Fibroblast of the aortic adventitia (primary cell): ENCODE measurements around the gene UNC119B. TPM values are rescaled to one million over a fixed set of nuclear protein-coding genes. Genes with fewer than 3 reads are reported as not detected.

Experiments used
- DNase-seq: peaks from one replicate; pipeline ENCODE4 v3.0.0-alpha.2; 2010; ENCODE audit warnings: low read depth
- H3K4me3 ChIP-seq: 2 replicates; pipeline ENCODE4 v1.5.1; 2011; ENCODE audit warnings: low read depth, mild to moderate bottlenecking, control low read depth, low read length, moderate library complexity
- CTCF ChIP-seq: IDR thresholded peaks from 2 replicates; pipeline ENCODE4 v1.5.1; 2011; ENCODE audit warnings: mild to moderate bottlenecking, low read length, control low read depth, inconsistent platforms; ENCODE audit not compliant: insufficient read depth
- total RNA-seq: library from RNA; depleted of rRNA; stranded (reverse); fragments of >200 nt; gene quantifications from 2 replicates; pipeline ENCODE4 v1.2.3, GENCODE V29; 2012; ENCODE audit warnings: low replicate concordance

UNC119B gene
- total RNA-seq: 18.2 and 19.8 TPM in 2 replicates

- peak; percentile 40 for DNase-seq
- no peak for TF ChIP-seq CTCF
- peak within 1 kb of the TSS; percentile 80 for H3K4me3 ChIP-seq
Observed at GRCh38 chr12:120710031-120710804, at the start of gene UNC119B. Gene UNC119B, plus strand, starts transcription at chr12:120710458. Its CDS starts 17 bp downstream, at chr12:120710475.

- TF ChIP-seq CTCF: no peak
Observed at GRCh38 chr12:120661432-120661831, 48.8 kb upstream of the UNC119B start.

GRCh38 chr12:120662879-120663278 lies 47.4 kb upstream of the UNC119B start:
- no peak for TF ChIP-seq CTCF
- DNase-seq: no peak
- H3K4me3 ChIP-seq: no peak overlapping the region

More at GRCh38 chr12:120661432-120661831, 48.8 kb upstream of the UNC119B start:
- H3K4me3 ChIP-seq: no peak overlapping the region
- no peak for DNase-seq

- H3K4me3 ChIP-seq: no peak overlapping the region
- DNase-seq: no peak
- no peak for TF ChIP-seq CTCF
Observed at GRCh38 chr12:120663741-120664140, 46.5 kb upstream of the UNC119B start.

GRCh38 chr12:120666571-120667390 lies 43.5 kb upstream of the UNC119B start:
- no peak overlapping the region for H3K4me3 ChIP-seq
- no peak for DNase-seq
- no peak for TF ChIP-seq CTCF

- DNase-seq: no peak
- no peak for TF ChIP-seq CTCF
Observed at GRCh38 chr12:120668091-120668867, 42.0 kb upstream of the UNC119B start.

More at GRCh38 chr12:120668091-120668867, 42.0 kb upstream of the UNC119B start:
- H3K4me3 ChIP-seq: no peak overlapping the region
